ENCODE measurements around the gene OSTN.

OSTN gene

GRCh38 chr3:191216510-191216909, 17.5 kb downstream of the OSTN start:
- Histone ChIP-seq H4K20me1 (ENCODE audit: insufficient read depth, low read length) (no peaks in the 10 kb centered on the region), H3K9me3 (ENCODE audit: insufficient read depth, low read length, severe bottlenecking) (no peaks in the 10 kb centered on the region), H3K27me3 (ENCODE audit: insufficient read depth, low read length, poor library complexity) (no peaks in the 10 kb centered on the region), H3K4me2 (ENCODE audit: insufficient read depth, low read length) (no peak overlapping the region), H3K4me3 (ENCODE audit: low read depth in 1 of 2, low read length in 2 of 2) (no peak overlapping the region), H3K27ac (ENCODE audit: low read length) (no peak overlapping the region), H2AFZ (ENCODE audit: low read depth, low read length) (no peak overlapping the region), H3K9ac (ENCODE audit: low read depth, low read length) (no peak overlapping the region), H3K79me2 (ENCODE audit: insufficient read depth, low read length) (no peaks in the 10 kb centered on the region), H3K36me3 (ENCODE audit: insufficient read depth, low read length) (no peaks in the 10 kb centered on the region), H3K4me1 (ENCODE audit: insufficient read depth, low read length) (no peaks in the 10 kb centered on the region)
- DNase-seq = no peak
- TF ChIP-seq CTCF (IDR thresholded peaks at IDR 0.05; ENCODE audit: borderline replicate concordance, extremely low read depth, low read length, poor library complexity, severe bottlenecking) (no peak), EZH2 (IDR thresholded peaks at IDR 0.05; ENCODE audit: borderline replicate concordance, low read depth, low read length, severe bottlenecking) (no peak)
- no peak for ATAC-seq (ENCODE audit: insufficient read depth, low read depth)

- no peaks in the 10 kb centered on the region for H3K79me2 ChIP-seq (ENCODE audit: insufficient read depth, low read length)
- H3K27ac ChIP-seq (ENCODE audit: low read length) = no peak overlapping the region
- H3K27me3 ChIP-seq (ENCODE audit: insufficient read depth, low read length, poor library complexity) = no peaks in the 10 kb centered on the region
- no peak overlapping the region for H3K4me2 ChIP-seq (ENCODE audit: insufficient read depth, low read length)
- H3K9ac ChIP-seq (ENCODE audit: low read depth, low read length) = no peak overlapping the region
- no peaks in the 10 kb centered on the region for H3K4me1 ChIP-seq (ENCODE audit: insufficient read depth, low read length)
- no peak overlapping the region for H2AFZ ChIP-seq (ENCODE audit: low read depth, low read length)
- H4K20me1 ChIP-seq (ENCODE audit: insufficient read depth, low read length) = no peaks in the 10 kb centered on the region
- ATAC-seq (ENCODE audit: insufficient read depth, low read depth) (no peak), DNase-seq (no peak)
- H3K4me3 ChIP-seq (ENCODE audit: low read depth in 1 of 2, low read length in 2 of 2) = no peak overlapping the region
- H3K9me3 ChIP-seq (ENCODE audit: insufficient read depth, low read length, severe bottlenecking) = no peaks in the 10 kb centered on the region
- TF ChIP-seq EZH2 (IDR thresholded peaks at IDR 0.05; ENCODE audit: borderline replicate concordance, low read depth, low read length, severe bottlenecking) = no peak
- TF ChIP-seq CTCF (IDR thresholded peaks at IDR 0.05; ENCODE audit: borderline replicate concordance, extremely low read depth, low read length, poor library complexity, severe bottlenecking) = no peak
- no peaks in the 10 kb centered on the region for H3K36me3 ChIP-seq (ENCODE audit: insufficient read depth, low read length)
These were observed 18.3 kb downstream of the OSTN start for GRCh38 chr3:191217301-191217700.

GRCh38 chr3:191220908-191221307, 21.9 kb downstream of the OSTN start:
- ATAC-seq (ENCODE audit: insufficient read depth, low read depth) (no peak), DNase-seq (no peak)
- H3K4me2 ChIP-seq (ENCODE audit: insufficient read depth, low read length) = no peak overlapping the region
- H3K4me1 ChIP-seq (ENCODE audit: insufficient read depth, low read length) = no peaks in the 10 kb centered on the region
- no peak overlapping the region for H3K4me3 ChIP-seq (ENCODE audit: low read depth in 1 of 2, low read length in 2 of 2)
- H3K9ac ChIP-seq (ENCODE audit: low read depth, low read length) = no peak overlapping the region
- no peak overlapping the region for H2AFZ ChIP-seq (ENCODE audit: low read depth, low read length)
- TF ChIP-seq EZH2 (IDR thresholded peaks at IDR 0.05; ENCODE audit: borderline replicate concordance, low read depth, low read length, severe bottlenecking) (no peak), CTCF (IDR thresholded peaks at IDR 0.05; ENCODE audit: borderline replicate concordance, extremely low read depth, low read length, poor library complexity, severe bottlenecking) (no peak)
- H3K9me3 ChIP-seq (ENCODE audit: insufficient read depth, low read length, severe bottlenecking) = no peaks in the 10 kb centered on the region
- H3K36me3 ChIP-seq (ENCODE audit: insufficient read depth, low read length) = no peaks in the 10 kb centered on the region
- H4K20me1 ChIP-seq (ENCODE audit: insufficient read depth, low read length) = no peaks in the 10 kb centered on the region
- no peaks in the 10 kb centered on the region for H3K27me3 ChIP-seq (ENCODE audit: insufficient read depth, low read length, poor library complexity)
- no peak overlapping the region for H3K27ac ChIP-seq (ENCODE audit: low read length)
- H3K79me2 ChIP-seq (ENCODE audit: insufficient read depth, low read length) = no peaks in the 10 kb centered on the region

- H3K9me3 ChIP-seq (ENCODE audit: insufficient read depth, low read length, severe bottlenecking) = no peaks in the 10 kb centered on the region
- H3K4me1 ChIP-seq (ENCODE audit: insufficient read depth, low read length) = no peaks in the 10 kb centered on the region
- H3K9ac ChIP-seq (ENCODE audit: low read depth, low read length) = no peak overlapping the region
- no peak overlapping the region for H2AFZ ChIP-seq (ENCODE audit: low read depth, low read length)
- ATAC-seq (ENCODE audit: insufficient read depth, low read depth) (no peak), DNase-seq (no peak)
- H3K4me2 ChIP-seq (ENCODE audit: insufficient read depth, low read length) = no peak overlapping the region
- TF ChIP-seq EZH2 (IDR thresholded peaks at IDR 0.05; ENCODE audit: borderline replicate concordance, low read depth, low read length, severe bottlenecking) (no peak), CTCF (IDR thresholded peaks at IDR 0.05; ENCODE audit: borderline replicate concordance, extremely low read depth, low read length, poor library complexity, severe bottlenecking) (no peak)
- H3K27ac ChIP-seq (ENCODE audit: low read length) = no peak overlapping the region
- no peaks in the 10 kb centered on the region for H3K36me3 ChIP-seq (ENCODE audit: insufficient read depth, low read length)
- no peak overlapping the region for H3K4me3 ChIP-seq (ENCODE audit: low read depth in 1 of 2, low read length in 2 of 2)
- H3K79me2 ChIP-seq (ENCODE audit: insufficient read depth, low read length) = no peaks in the 10 kb centered on the region
- no peaks in the 10 kb centered on the region for H3K27me3 ChIP-seq (ENCODE audit: insufficient read depth, low read length, poor library complexity)
- no peaks in the 10 kb centered on the region for H4K20me1 ChIP-seq (ENCODE audit: insufficient read depth, low read length)
These were observed 22.6 kb downstream of the OSTN start for GRCh38 chr3:191221638-191222037.
